Prostate gland (tissue), 2 donors: ENCODE data around the gene PCSK6. TPM values are rescaled to one million over a fixed set of nuclear protein-coding genes. Genes with fewer than 3 reads are reported as not detected.

ENCODE experiments used
- DNase-seq: peaks from one replicate; pipeline ENCODE4 v3.0.0-alpha.2; 2019; ENCODE audit warnings: low spot score
- H3K27ac ChIP-seq, 2 donors: fragments of 200-600 bp; sonication (generic); 2 replicates each; pipeline ENCODE4 v1.5.1; 2017 to 2019
- H3K27me3 ChIP-seq: fragments of 200-600 bp; sonication (generic); replicated peaks from 2 replicates; pipeline ENCODE4 v1.5.1; 2019; ENCODE audit not compliant: insufficient read depth
- H3K36me3 ChIP-seq, 2 donors: fragments of 200-600 bp; sonication (generic); 1 replicate in 1 of 2; 2 replicates in 1 of 2; pipeline versions ENCODE4 v1.5.1 to v1.8.1; 2017 to 2019
- H3K4me1 ChIP-seq: fragments of 200-600 bp; sonication (generic); replicated peaks from 2 replicates; pipeline ENCODE4 v1.5.1; 2019
- H3K4me3 ChIP-seq, 2 donors: fragments of 200-600 bp; sonication (generic); 2 replicates each; pipeline ENCODE4 v1.5.1; 2017 to 2019
- H3K9me3 ChIP-seq: fragments of 200-600 bp; sonication (generic); 2 replicates; pipeline ENCODE4 v1.5.1; 2017
- POLR2A ChIP-seq: fragments of 450-650 bp; IDR thresholded peaks from one replicate; pipeline ENCODE4 v1.6.1; 2016; ENCODE audit warnings: antibody characterized with exemption, mild to moderate bottlenecking
- POLR2AphosphoS5 ChIP-seq: sonication (generic); formaldehyde crosslinking; IDR thresholded peaks from one replicate; pipeline ENCODE4 v1.6.1; 2017; ENCODE audit warnings: antibody characterized with exemption
- WGBS: methylation state at CpG from one replicate; pipeline ENCODE4 v1.1.5; 2018; 5-methylcytosine and 5-hydroxymethylcytosine counted together
- intact Hi-C: fragments of 100-400 bp; cut with DNase I; formaldehyde crosslinking; loops from one replicate; pipeline ENCODE4 v1.14.2; 2022
- total RNA-seq, 2 donors: library from RNA; depleted of rRNA; stranded (reverse); fragments of >200 nt; gene quantifications; one replicate each; pipeline ENCODE4 v1.1.0, GENCODE V29; 2016
- TF ChIP-seq, protein P1 (sequence below), 4 experiments: fragments of 200-600 bp in 2 of 4; fragments of 450-650 bp in 2 of 4; sonication (generic) in 2 of 4; IDR thresholded peaks; 1 replicate in 3 of 4; 2 replicates in 1 of 4; pipeline ENCODE4 v1.5.1; 2016 to 2019; ENCODE audit warnings: antibody characterized with exemption in 4 of 4, mild to moderate bottlenecking in 2 of 4, moderate library complexity in 2 of 4

Gene PCSK6
- total RNA-seq, 2 donors from 2014 or later = 4.4 to 84.1 TPM

DNA sequence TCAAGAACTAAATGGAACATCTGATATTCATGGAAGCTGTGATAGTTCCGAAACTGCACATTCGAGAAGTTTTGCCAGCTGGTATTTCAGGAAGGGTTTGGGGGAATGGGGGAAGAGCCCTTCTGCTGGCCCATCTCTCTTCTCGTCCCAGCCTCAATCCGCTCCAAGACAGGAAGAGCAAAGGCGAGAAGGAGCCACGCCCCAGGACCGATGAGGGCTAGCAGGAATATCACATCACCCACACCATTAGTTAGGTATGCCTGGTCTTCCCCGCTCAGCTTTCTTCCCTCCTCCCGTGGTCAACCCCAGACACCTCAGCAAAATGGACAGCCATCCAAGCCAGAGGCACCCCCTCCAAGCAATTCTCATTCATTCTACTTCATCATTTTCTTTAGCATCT is 14.9 kb upstream of the PCSK6 start:
- H3K27me3 ChIP-seq = no peaks in the 10 kb centered on the region
- H3K9me3 ChIP-seq = no peaks in the 10 kb centered on the region
- WGBS = 84% methylated on average over 9 of the region's 9 CpGs
- no peak for DNase-seq
- H3K4me3 ChIP-seq = no peak overlapping the region
- no peaks in the 10 kb centered on the region for H3K4me1 ChIP-seq
- intact Hi-C loops = loop anchor here (5.0 kb wide), 1 partner anchor 202 kb away; no protein-coding TSS in a partner anchor
- no peaks in the 10 kb centered on the region for H3K36me3 ChIP-seq
- TF ChIP-seq, protein P1, sequence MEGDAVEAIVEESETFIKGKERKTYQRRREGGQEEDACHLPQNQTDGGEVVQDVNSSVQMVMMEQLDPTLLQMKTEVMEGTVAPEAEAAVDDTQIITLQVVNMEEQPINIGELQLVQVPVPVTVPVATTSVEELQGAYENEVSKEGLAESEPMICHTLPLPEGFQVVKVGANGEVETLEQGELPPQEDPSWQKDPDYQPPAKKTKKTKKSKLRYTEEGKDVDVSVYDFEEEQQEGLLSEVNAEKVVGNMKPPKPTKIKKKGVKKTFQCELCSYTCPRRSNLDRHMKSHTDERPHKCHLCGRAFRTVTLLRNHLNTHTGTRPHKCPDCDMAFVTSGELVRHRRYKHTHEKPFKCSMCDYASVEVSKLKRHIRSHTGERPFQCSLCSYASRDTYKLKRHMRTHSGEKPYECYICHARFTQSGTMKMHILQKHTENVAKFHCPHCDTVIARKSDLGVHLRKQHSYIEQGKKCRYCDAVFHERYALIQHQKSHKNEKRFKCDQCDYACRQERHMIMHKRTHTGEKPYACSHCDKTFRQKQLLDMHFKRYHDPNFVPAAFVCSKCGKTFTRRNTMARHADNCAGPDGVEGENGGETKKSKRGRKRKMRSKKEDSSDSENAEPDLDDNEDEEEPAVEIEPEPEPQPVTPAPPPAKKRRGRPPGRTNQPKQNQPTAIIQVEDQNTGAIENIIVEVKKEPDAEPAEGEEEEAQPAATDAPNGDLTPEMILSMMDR (IDR thresholded peaks at IDR 0.05) = no peak
- no peak for TF ChIP-seq POLR2AphosphoS5
- no peak for TF ChIP-seq POLR2A
- H3K27ac ChIP-seq = no peak overlapping the region

DNA sequence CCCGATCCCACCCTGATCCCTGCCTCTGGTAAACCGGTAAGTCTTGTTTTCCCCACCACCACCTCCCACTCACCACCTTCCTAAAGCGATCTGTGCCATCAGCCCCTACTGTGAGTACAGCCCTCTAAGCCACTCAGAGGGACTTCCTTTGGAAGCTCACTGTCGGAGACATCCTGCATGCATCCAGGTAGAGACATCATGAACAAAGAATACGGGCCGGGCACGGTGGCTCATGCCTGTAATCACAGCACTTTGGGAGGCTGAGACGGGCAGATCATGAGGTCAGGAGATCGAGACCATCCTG is 13.7 kb upstream of the PCSK6 start:
- intact Hi-C loops = loop anchor here (5.0 kb wide), 1 partner anchor 201 kb away; no protein-coding TSS in a partner anchor

DNA sequence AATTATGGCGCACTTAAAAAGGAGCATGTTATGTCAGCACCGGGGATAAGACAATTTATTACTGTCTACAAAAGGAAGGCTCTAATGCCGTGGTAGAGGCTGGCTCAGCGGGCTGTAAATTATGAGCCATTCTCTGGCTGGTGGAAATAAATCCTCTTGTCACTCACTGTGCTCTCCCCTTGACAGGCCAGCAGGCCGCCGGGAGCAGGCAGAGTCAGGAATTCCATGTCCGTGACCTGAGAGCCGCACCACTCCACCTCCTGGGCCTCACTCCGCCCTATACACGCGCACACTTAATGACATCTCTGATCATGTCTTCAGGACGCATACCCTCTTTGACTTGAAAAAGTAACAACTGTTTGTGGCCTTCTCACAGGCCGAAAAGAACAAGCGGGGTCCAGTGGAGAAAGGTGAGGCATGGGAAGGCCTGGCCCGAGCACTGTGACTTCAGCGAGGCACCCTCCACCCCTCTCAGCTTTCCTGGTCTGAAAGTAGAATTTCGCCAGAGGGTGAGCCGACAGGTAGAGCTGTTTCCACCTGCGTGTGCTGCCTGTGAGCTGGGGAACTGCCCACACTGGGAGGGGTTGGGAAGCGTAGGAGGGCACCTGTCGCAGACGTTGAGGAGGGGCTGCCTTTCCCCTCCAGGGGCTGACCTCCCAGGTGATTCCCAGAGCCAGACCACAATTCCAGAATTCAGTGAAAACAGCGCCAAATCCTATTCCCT is 13.2 kb upstream of the PCSK6 start:
- Histone ChIP-seq H3K27ac (no peak overlapping the region), H3K36me3 (no peaks in the 10 kb centered on the region), H3K4me3 (no peak overlapping the region), H3K4me1 (no peaks in the 10 kb centered on the region), H3K27me3 (no peaks in the 10 kb centered on the region), H3K9me3 (no peaks in the 10 kb centered on the region)
- TF ChIP-seq POLR2AphosphoS5 (no peak), POLR2A (no peak)
- TF ChIP-seq, protein P1 (IDR thresholded peaks at IDR 0.05) = no peak
- 72% methylated on average over 23 of the region's 23 CpGs for WGBS
- intact Hi-C loops = loop anchor here (5.0 kb wide), 1 partner anchor 200 kb away; no protein-coding TSS in a partner anchor
- no peak for DNase-seq

More for the DNA sequence above, 13.7 kb upstream of the PCSK6 start:
- Histone ChIP-seq H3K36me3 (no peaks in the 10 kb centered on the region), H3K4me1 (no peaks in the 10 kb centered on the region), H3K27ac (no peak overlapping the region), H3K9me3 (no peaks in the 10 kb centered on the region), H3K27me3 (no peaks in the 10 kb centered on the region), H3K4me3 (no peak overlapping the region)
- DNase-seq = no peak
- 84% methylated on average over 9 of the region's 9 CpGs for WGBS
- TF ChIP-seq POLR2AphosphoS5 (no peak), POLR2A (no peak)
- TF ChIP-seq, protein P1 (IDR thresholded peaks at IDR 0.05) = no peak

DNA sequence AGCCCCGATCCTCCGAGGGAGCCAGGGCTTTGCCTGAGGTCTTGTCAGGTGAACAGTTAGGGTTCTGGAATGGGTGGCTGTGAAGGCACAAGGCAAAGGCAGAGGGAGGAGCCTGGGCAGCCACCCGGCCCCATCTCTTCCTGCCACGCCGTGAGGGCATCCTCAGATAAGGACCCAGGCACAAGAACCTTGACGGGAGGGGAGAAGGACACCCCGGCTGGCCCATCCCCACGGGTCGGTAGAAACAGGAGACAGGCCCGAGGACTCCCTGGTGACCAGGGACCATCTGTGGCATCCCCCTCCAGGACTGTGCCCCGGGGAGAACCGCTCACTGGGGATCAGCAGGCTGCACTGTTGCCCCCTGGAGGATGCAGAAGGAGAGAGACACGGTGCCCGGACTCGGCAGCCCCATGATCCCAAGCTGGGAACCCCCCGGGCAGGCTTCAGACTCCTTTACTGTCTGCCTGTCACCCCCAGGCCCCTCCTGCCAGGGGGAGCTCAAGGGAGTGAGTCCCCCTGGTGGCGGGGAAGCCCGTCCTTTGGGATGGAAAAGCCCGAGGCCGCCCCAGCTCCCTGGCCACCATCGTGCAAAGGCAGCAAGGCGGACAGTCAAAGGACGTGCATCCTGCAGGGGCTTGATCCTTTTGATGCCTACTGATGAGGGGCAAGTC is 12.3 kb upstream of the PCSK6 start:
- H3K4me1 ChIP-seq = no peaks in the 10 kb centered on the region
- H3K9me3 ChIP-seq = no peaks in the 10 kb centered on the region
- no peaks in the 10 kb centered on the region for H3K27me3 ChIP-seq
- no peak overlapping the region for H3K27ac ChIP-seq
- no peak overlapping the region for H3K4me3 ChIP-seq
- intact Hi-C loops = loop anchor here (5.0 kb wide), 1 partner anchor 200 kb away; no protein-coding TSS in a partner anchor
- DNase-seq = no peak
- no peaks in the 10 kb centered on the region for H3K36me3 ChIP-seq
- 33% methylated on average over 23 of the region's 23 CpGs for WGBS
- no peak for TF ChIP-seq POLR2AphosphoS5
- TF ChIP-seq, protein P1 (IDR thresholded peaks at IDR 0.05) = peak in 3 of 4 experiments; percentile 24 to 44 (median 35)
- no peak for TF ChIP-seq POLR2A
